Measurements from ENCODE around the gene CLNK.

CLNK gene

GRCh38 chr4:10701702-10702460 is 17.3 kb upstream of the CLNK start:
- DNase-seq (ENCODE audit: low read depth) = peak; percentile 52

GRCh38 chr4:10701161-10701560 is 16.6 kb upstream of the CLNK start:
- DNase-seq (ENCODE audit: low read depth) = no peak

GRCh38 chr4:10698172-10698571 is 13.6 kb upstream of the CLNK start:
- no peak for DNase-seq (ENCODE audit: low read depth)

- DNase-seq (ENCODE audit: low read depth) = no peak
Measured at GRCh38 chr4:10697086-10697485, 12.5 kb upstream of the CLNK start.

GRCh38 chr4:10696253-10696652 is 11.7 kb upstream of the CLNK start:
- no peak for DNase-seq (ENCODE audit: low read depth)

GRCh38 chr4:10694828-10695209 is 10.3 kb upstream of the CLNK start:
- peak; percentile 10 for DNase-seq (ENCODE audit: low read depth)

GRCh38 chr4:10694151-10694827 is 9.7 kb upstream of the CLNK start:
- DNase-seq (ENCODE audit: low read depth) = peak; percentile 29

- peak; percentile 62 for DNase-seq (ENCODE audit: low read depth)
Measured at GRCh38 chr4:10691651-10692050, 7.1 kb upstream of the CLNK start.

- DNase-seq (ENCODE audit: low read depth) = no peak
Measured at GRCh38 chr4:10690185-10690907, 5.8 kb upstream of the CLNK start.

GRCh38 chr4:10688846-10689245 is 4.3 kb upstream of the CLNK start:
- no peak for DNase-seq (ENCODE audit: low read depth)

- DNase-seq (ENCODE audit: low read depth) = no peak
Measured at GRCh38 chr4:10688022-10688421, 3.5 kb upstream of the CLNK start.

GRCh38 chr4:10687526-10687925 is 3.0 kb upstream of the CLNK start:
- no peak for DNase-seq (ENCODE audit: low read depth)

GRCh38 chr4:10682397-10682796 is 2.2 kb downstream of the CLNK start:
- DNase-seq (ENCODE audit: low read depth) = no peak

- DNase-seq (ENCODE audit: low read depth) = no peak
Measured at GRCh38 chr4:10677796-10678497, 6.6 kb downstream of the CLNK start.

- DNase-seq (ENCODE audit: low read depth) = no peak
Measured at GRCh38 chr4:10673817-10674369, 10.7 kb downstream of the CLNK start.

- no peak for DNase-seq (ENCODE audit: low read depth)
Measured at GRCh38 chr4:10672379-10672778, 12.2 kb downstream of the CLNK start.

GRCh38 chr4:10671799-10672198 is 12.8 kb downstream of the CLNK start:
- no peak for DNase-seq (ENCODE audit: low read depth)

- DNase-seq (ENCODE audit: low read depth) = no peak
Measured at GRCh38 chr4:10671366-10671765, 13.2 kb downstream of the CLNK start.

- DNase-seq (ENCODE audit: low read depth) = no peak
Measured at GRCh38 chr4:10670321-10670720, 14.2 kb downstream of the CLNK start.

GRCh38 chr4:10667701-10668326 is 16.8 kb downstream of the CLNK start:
- no peak for DNase-seq (ENCODE audit: low read depth)

- DNase-seq (ENCODE audit: low read depth) = no peak
Measured at GRCh38 chr4:10666616-10667015, 18.0 kb downstream of the CLNK start.

GRCh38 chr4:10664408-10664807 is 20.2 kb downstream of the CLNK start:
- DNase-seq (ENCODE audit: low read depth) = peak; percentile 64
